Prostate gland (tissue), 2 donors: ENCODE data around the gene SLCO3A1.

Source experiments
- CTCF ChIP-seq, 4 experiments: fragments of 200-600 bp in 2 of 4; fragments of 450-650 bp in 2 of 4; sonication (generic) in 2 of 4; IDR thresholded peaks; 1 replicate in 3 of 4; 2 replicates in 1 of 4; pipeline ENCODE4 v1.5.1; 2016 to 2019; ENCODE audit warnings: antibody characterized with exemption in 4 of 4, mild to moderate bottlenecking in 2 of 4, moderate library complexity in 2 of 4
- POLR2A ChIP-seq: fragments of 450-650 bp; IDR thresholded peaks from one replicate; pipeline ENCODE4 v1.6.1; 2016; ENCODE audit warnings: antibody characterized with exemption, mild to moderate bottlenecking
- POLR2AphosphoS5 ChIP-seq: sonication (generic); formaldehyde crosslinking; IDR thresholded peaks from one replicate; pipeline ENCODE4 v1.6.1; 2017; ENCODE audit warnings: antibody characterized with exemption

GRCh38 chr15:92074101-92074500, 220.6 kb downstream of the SLCO3A1 start:
- TF ChIP-seq CTCF (IDR thresholded peaks at IDR 0.05) = no peak
- TF ChIP-seq POLR2AphosphoS5 = no peak
- no peak for TF ChIP-seq POLR2A
